ENCODE data around the gene LITAFD.
"Not testable (repeated sequence)": the region's sequence is repeated elsewhere in the genome, so short reads cannot be mapped to it uniquely, and the experiment has no call there.

The LITAFD gene

DNA sequence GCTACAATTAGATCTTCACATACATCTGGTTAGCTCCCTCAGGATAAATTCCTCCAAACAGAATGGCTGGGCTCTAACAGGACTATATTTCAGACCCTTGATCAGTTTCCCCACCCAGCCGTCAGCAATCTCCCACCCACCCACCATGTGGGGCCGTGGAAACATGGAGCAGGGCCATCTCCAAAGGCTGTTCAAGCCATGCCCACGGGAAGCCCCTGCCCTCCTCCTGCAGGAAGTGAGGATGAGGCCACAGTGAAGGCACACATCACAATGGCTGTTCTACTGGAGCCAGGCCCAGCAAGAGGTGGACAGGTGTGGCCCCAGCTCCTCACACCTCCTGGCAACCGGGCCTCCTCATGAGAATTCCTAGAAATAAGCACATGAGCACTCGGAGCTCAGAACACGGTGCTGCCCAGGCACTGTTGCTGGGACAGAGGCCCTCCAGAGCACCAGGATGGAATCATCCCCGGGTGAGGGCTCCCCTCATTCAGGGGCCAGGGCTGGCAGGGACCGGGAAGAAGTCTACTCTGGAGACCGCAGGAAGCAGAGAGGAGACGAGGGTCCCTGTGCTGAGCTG, at the start of gene LITAFD:
Gene LITAFD (plus strand): TSS at position 311 of the 577 bp plus-strand sequence. CDS start 2,005 bp downstream, outside the sequence.
- no peak for DNase-seq

DNA sequence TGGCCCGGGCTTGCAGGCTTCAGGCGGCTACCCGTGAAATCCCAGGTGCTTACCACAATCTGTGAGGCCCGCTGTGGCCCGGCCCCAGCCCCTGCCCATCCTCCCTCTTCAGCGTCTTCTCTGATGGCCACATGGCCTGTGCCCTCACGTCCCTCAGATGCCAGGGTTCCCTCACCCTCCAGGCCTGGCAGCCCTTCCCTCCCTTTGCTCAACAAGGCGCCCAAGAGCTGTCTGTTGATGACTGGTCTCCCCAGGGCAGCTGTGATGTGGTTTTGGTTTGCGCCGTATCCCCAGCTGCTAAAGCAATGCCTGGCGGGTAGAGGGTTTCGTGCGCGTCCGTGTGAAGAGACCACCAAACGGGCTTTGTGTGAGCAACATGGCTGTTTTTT, 49.4 kb upstream of the LITAFD start:
- DNase-seq = no peak

DNA sequence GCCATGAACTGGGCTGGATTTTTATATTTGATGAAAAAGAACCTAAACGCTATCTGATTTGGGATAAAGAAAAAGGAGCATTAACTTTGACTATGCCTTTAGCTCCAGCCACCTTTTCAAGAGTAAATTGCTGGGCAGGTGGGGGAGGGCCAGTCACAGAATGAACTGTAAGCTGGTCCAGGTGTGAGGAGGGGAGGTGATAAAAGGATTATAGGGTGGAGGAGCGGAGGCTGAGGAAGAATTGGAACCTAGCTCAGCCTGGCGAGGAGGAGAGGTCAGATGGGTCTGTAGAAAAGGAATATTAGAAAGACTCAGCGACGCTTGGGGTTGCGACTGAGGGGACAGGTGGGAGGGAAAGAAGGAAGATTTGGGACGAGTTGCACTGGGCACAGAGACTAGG, 45.4 kb upstream of the LITAFD start:
- DNase-seq = not testable (repeated sequence)

DNA sequence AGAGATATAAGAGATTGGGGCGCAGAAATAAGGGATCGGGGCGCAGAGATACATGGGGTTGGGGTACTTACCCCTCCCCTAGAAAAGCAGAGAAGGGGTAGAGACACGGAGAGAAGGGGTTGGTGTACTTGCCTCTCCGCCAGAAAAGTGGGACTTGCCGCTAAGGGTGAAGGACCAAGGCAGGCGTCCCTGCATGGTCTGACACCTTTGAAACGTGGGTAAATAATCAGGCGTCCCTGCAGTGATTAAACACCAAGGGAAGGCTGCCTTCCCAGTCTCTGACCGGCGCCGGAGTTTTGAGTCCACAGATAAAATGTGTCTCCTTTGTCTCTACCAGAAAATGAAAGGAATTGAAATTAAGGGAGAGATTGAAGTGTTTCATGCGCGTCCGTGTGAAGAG, 44.6 kb upstream of the LITAFD start:
- not testable (repeated sequence) for DNase-seq

DNA sequence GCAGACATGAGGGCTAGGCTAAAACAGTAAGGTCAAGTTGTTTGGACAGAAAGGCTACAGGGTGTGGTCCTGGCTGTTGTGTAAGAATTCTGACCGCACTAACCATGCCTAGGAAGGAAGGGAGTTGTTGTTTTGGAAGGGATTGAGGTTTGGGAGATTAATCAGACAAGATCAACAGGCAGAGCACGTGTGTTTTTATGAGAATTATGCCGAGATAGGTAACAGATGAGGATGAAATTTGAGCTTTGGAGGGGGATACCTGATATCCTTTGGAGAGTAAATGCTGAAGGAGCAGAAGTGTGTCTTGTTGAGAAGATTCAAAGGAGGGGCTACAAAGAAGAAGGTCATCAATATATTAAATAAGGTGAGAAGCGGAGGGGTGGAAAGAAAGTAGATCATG, 40.1 kb upstream of the LITAFD start:
- not testable (repeated sequence) for DNase-seq

DNA sequence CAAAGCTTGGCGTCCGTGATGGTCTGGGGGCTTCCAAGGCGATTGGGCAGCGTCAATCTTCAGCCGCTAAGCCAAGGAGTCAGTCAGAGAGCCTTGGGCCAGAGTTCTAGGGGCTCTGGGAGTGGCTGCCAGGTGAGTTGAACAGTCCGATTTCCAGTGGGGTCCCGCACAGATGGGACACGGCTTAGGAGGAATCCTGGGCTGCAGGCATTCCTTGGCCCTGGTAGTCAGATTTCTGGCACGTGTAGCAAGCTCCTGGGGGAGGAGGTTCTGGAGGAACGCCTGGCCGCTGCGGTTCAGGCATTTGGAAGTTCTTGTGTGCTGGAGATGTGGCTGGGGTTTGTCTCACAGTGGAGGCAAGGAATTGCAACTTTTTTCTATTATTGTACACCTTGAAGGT, 38.9 kb upstream of the LITAFD start:
- not testable (repeated sequence) for DNase-seq

DNA sequence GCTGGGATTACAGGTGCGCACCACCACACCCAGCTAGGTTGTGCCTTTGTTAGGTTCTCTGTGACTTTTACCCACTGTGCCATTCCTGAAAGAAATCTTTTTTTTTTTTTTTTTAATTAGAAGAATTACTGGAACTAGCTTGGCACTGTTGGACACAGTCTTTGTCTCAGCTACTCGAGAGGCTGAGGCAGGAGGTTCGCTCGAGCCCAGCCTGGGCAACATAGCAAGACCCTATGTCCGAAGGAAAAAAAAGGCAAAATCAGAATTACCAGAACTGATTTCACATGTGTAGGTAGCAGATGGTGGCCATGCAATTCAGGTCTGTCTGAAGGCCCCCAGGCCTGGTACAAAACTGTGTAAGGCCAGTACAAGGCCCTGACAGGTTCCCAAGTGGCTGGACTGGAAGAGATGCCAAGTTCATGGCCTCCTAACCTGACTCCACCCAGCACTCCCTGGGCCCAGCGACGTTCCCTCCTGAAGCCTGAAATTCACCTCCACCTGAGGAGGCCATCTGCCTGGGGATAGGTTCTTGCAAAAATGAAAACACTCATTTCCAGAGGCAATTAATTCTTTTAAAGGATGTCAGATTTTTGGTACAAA, 36.4 kb upstream of the LITAFD start:
- no peak for DNase-seq

DNA sequence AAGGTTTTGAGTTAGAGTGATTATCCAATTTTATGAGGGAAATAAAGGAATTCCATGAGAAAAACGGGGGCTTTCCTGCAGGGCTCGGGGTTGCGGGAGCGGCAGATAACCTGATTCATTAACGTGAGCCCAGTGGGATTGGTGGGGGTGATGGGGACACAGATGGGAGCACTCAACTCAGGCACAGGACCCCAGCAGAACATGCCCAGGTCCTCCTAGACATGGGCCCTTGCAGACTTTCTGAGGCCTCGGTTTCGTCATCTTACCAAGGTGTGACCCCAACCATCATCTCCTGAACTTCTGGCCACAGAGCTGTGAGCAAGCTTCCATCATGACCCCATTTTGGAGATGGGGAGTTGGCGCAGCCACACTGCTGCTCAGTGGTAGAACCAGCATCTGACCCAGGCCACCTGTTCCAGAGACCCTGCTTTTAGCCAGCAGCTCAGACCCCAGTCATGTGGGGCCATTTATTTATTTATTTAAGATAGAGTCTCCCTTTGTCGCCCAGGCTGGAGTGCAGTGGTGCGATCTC, 35.7 kb upstream of the LITAFD start:
- no peak for DNase-seq

DNA sequence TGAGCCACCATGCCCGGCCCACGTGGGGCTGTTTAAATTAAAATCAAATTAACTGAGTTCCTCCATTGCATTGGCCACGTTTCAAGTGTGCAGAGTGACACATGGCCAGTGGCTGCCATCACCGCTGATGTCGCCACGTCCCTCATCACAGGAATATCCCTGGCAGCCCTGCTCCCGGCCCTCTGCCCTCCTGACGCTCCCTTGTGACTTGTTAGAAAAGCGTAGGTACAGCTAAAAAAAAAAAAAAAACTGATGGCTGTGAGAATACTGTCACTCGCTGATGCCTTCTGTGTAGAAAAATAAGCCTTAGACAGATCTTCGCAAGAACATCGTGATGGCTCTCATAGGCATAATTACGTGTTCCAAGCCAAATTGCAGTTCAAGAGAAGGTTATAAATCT, 35.0 kb upstream of the LITAFD start:
- DNase-seq = no peak

DNA sequence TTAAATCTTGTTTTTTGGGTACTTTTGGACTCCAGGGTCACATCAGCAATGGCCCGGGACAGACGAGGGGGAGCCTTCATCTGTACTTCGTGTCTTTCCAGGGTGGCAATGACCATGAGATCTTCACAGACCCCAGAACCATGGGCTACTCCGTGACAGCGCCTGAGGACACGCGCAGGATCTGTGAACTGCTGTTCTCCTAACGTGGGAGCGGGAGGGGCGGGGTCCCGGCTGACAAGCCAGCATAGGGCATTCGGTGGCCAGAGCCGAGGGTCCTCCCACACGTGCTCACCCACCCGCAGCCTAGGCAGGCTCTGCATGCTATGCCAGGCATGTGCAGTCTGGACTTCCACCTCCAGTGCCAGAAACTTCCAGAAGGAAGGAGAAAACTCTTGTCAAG, 34.5 kb upstream of the LITAFD start:
- no peak for DNase-seq

DNA sequence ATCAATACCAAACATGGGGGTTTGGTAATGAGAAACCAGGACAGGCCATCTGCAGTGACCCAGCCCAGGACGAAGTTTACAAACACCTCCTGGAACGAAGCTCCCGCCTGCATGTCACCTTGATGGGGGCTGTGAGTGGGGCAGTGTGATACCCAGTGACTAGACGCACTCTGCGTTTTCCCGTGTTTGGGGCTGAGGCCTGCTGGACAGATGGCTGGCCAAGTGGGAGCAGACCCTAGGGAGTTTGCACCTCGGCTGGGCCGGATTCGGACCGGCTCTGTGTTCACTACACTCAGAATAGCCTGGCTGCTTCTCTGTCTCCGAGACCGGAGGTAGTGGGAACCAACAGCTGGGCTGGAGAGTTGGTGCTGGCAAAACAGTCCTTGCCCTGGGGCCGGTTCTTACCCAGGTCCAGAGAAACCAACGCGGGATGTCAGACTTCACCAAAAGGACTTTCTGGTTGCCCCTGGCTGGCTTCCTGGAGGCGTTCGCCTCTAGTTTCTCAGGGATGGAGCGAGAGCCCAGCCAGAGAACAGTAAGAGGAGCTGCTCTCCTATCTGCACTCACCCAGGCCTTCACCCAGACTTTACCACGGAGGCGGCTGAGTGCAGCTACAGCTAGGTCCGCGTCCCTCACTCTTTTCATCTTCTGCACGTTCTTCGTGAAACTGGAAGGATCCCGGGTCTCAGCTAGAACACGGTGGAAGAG, 33.8 kb upstream of the LITAFD start:
- DNase-seq = no peak

DNA sequence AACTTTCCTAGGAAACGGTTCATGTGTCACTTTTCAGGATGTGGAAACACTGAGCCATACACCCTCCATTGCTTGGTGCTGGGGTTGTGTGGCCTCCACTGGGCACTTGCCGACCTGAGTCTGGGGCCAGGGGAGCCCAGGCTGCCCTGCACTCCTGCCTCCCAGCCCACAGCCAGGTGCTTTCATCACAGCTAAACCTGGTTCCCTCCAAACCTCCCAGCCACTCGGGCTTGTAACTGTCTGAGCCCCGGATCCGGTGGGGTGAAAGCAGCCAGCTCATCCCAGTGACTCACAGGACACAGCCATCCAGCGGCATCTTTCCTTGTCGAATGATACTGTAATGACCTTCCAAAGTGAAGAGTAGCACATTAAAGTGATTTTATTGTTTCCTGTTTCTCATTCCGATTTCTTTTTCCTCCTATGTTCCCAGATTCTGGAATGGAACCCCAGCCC, 33.2 kb upstream of the LITAFD start:
- DNase-seq = no peak

DNA sequence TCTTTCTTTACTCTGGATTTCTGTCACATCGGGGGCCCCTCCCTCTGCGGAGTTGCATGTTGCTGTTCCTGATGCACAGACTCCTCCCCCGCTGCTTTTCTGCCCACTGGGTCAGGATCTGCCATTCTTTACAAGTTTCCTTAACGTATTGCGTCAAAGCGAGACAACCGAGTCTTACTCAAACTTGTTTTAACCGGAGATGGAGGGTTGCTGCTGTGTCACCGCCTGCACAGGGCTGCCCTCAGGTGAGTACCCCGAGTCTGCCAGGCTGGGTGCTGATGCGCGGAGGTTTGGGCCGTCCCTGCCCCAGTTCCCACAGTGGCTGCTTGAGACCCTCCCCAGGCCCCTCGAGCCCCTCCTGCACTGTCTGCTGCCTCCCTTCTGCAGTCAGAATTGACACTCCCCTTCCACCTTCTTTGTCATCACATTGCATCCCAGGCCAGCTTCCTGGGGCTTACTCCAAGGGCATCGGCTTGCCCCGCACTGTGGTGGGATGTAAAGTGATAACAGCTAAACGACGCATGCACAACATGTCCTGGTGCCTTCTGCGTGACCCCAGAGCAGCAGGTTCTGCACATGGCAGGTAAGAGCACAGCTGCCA, 32.6 kb upstream of the LITAFD start:
- DNase-seq = no peak

DNA sequence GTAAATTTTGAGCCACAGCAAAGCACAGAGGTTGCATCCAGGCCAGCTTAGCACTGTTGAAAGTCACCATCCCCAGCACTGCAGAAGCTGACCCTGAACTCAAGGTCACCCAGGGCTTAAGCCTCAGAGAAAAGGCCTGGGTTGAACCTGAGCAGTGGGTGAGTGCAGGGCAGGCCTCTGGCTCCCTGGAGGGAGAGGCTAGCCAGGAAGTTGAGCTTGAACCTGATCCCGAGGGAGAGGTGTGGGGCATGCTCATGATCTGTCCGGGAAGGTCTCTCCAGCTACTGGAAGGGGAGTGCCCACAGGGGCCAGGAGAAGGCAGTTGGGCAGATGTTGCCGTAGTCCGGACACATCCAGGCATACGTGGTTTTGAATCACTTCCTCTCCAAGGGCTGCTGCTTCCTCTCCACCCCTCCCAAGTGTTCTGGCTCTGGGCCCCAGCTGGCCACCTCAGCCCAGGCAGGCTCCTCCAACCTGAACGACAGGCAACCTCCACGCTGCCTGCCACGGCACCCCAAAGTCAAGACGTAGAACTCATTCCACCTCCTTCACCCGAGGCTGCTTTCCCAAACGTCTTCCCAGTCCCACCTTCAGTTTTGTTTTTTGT, 31.8 kb upstream of the LITAFD start:
- no peak for DNase-seq

DNA sequence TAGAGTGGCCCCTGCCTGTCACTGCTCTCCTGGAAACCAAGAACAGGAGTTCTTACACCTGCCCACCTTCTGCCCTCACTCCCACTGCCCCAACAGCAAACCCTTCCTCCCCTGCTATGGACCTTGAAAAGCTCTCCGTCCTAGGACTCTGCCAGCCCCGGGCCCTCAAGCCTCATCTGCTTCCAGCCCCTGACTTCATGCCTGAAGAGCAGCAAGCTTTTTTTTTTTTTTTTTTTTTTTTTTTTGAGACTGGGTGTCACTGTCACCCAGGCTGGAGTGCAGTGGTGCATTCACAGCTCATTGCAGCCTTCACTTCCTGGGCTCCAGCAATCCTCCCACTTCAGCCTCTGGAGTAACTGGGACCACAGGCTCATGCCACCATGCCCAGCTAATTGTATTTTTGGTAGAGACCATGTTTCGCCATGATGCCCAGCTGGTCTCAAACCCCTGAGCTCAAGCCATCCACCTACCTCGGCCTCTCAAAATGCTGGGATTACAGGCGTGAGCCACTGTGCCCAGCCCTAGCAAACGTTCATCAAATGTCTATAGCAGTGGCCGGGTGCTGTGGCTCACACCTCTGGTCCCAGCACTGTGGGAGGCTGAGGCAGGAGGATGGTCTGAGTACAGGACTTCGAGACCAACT, 30.3 kb upstream of the LITAFD start:
- DNase-seq = no peak

DNA sequence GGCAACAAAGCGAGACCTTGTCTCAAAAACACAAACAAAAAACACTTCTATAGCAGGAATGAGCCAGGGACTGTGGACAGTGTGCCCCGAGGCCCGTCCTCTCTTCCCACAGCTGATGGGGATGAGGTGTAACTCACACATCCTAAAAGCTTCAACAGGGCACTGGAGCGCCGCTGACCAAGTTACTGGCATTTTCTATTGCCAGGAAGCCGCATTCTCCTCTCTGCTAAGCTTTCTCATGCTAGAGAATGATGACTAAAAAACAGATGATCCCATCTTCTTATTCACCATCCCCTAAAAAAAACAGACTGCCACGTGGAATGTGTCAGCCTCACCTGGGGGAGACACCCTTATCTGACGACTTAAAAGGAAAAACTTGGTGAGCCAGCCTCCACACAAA, 29.6 kb upstream of the LITAFD start:
- DNase-seq = no peak

DNA sequence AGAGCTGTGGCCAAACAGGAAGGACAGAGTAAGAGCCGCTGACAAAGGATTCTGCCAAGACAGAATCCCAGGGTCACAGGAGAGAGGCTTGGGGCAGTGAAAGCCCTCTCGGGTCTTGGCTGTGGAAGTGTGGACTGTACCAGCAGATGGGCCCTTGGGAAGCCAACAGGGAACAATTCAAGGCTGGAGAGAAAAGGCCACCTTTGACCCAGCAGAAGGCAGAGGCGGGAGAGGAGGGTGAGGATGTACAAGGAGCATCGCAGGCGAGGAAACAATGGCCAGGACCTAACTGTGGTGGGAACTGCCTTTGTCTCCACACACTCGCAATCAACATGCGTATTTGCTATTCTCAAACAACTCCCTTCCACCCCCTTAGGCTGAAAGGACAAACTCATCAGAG, 29.0 kb upstream of the LITAFD start:
- no peak for DNase-seq

DNA sequence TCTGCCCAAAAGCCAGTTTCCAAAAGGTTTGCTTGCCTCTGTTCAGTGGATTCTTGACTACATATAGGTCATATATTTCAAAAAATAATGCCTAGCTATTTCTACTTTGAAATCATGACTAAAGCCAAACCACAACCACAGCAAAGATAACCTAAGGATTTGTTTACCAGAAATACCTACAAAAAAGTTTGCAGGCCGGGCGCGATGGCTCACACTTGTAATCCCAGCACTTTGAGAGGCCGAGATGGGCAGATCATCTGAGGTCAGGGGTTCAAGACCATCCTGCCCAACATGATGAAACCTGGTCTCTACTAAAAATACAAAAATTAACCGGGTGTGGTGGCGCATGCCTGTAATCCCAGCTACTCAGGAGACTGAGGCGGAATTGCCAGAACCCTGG, 28.5 kb upstream of the LITAFD start:
- no peak for DNase-seq

DNA sequence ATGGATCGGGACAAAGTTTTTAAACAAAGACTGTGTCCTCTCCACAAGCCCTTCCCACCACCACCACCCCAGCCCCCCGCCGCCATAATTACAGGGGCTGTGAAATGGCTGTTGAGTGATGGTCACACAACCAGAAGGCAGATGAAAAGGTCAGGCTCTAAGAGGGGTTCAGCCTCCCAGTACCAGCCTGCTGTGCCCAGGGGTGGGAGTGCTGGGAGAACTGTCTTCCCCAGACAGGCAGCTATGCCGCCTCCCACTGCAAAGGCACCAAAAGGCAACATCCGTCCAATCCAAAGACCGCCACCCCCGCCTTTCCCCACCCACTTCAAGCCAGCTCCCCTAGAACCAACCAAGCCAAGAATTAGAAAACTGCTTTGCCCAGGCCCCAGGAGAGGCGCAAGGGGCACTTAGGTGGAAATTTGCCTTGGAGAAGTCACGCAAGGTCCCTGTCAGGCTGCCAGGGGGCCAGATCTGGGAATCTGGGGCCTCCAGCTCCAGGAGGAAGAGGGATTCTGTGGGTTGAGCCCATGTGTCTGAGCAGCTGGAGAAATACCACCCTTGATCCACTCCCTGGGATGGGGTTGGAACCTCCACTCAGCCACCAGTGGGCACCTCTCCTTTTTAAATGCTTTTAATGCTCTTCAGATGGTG, 27.7 kb upstream of the LITAFD start:
- DNase-seq = no peak

DNA sequence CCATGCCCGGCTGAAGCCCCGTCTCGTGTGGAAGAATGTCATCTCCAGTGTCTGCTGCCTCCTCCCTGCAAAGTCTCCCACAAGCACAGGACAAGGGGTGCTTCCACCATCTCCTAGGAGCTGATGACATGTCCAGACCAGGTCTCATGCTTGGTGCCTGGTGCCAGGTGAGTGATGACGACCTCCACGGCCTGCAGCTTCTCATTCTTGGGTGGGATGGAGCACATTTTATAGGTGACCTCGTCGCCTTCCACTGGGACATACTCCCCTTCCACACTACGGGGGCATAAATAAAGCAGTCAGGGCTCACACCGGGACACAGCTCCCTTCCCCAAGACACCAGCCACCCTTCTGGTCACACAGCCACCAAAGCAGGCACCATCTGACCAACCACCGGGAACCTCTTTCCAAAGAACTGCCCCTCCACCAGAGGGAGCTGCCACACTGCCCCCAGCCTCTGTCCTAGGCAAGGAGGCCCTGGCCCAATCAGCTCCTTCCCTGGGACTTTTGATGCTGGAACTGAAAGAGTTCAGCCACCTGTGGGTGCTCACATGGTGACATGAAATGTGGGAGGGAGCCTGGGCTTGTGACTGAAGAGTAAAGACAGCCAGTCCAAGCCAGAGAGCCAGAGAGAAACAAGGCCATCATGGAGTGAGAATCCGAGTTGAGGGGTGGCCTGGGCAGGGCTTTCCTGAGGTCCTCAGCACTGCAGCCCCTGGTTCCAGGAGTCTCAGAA, 26.9 kb upstream of the LITAFD start:
- DNase-seq = no peak

DNA sequence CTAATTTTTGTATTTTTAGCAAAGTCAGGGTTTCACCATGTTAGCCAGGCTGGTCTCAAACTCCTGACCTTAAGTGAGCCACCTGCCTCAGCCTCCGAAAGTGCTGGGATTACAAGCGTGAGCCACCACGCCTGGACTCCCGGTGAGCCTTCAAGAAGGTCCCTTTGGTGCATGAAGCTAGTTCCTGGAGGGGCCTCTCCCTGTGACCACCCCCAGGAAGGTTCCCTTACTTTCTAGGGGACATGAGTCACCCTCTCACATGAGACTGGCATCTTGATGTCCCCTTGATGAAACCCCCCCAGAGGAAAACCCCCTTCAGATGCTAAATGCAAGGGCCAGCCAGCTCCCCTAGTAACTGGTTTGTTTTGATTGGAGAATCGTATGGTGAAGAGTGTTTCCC, 26.2 kb upstream of the LITAFD start:
- DNase-seq = no peak
